Omental fat pad (tissue), 4 donors: ENCODE measurements around the gene LRRC71. TPM values are rescaled to one million over a fixed set of nuclear protein-coding genes. Genes with fewer than 3 reads are reported as not detected.

Source experiments
- ATAC-seq: fragments of 150-250 bp; one replicate; pipeline ENCODE4 v1.9.1; 2016; ENCODE audit warnings: mild to moderate bottlenecking, moderate library complexity; ENCODE audit not compliant: low FRiP score
- DNase-seq: peaks from one replicate; pipeline ENCODE4 v3.0.0-alpha.2; 2019; ENCODE audit warnings: low spot score
- total RNA-seq, 4 donors: library from RNA; depleted of rRNA; stranded (reverse); fragments of >200 nt; gene quantifications; one replicate each; pipeline ENCODE4 v1.1.0, GENCODE V29; 2016
- TF ChIP-seq, protein P1 (sequence below), 3 donors: fragments of 450-650 bp; IDR thresholded peaks; one replicate each; pipeline ENCODE4 v1.5.1; 2016 to 2017; ENCODE audit warnings: antibody characterized with exemption in 3 of 3, mild to moderate bottlenecking in 3 of 3, moderate library complexity in 2 of 3

The LRRC71 gene
- total RNA-seq: not detected

DNA sequence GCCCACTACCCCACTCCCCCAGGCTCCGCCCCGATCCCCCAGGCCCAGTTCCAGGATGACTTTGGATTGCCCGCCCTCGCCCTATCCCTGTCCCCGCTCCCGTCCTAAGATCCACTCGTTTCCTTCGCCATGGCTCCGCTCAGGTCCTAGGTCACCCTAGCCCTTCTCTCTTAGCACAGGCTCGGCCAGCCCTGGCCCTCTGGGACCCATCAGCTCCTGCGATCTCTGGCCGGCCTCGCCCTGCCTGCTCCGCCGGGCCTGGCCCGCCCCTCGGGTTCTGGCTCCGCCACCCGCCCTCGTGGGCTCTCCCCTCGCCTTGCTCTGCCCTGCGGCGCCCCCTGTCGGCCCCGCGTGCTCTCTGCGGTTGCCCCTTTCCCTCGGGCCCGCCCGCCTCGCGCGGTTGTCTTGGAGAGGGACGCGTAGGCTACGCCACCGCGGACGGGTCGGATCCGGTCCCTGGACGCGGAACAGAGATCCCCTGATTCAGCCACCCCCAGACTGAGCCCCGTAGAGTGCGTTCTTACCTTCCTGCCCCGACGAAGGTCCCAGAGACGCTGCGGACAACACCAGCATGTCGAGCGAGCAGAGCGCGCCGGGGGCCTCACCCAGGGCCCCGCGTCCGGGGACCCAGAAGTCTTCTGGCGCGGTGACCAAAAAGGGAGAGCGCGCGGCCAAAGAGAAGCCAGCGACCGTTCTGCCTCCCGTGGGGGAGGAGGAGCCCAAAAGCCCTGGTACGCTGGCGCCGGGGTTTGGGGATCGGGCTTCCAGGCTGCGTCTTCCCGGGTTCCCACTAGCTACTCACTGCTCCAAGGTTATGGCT, at the start of gene LRRC71:
Gene LRRC71 (plus strand): TSS at position 400 of the 820 bp plus-strand sequence. CDS start 172 bp downstream, at position 572.
- ATAC-seq (peak; percentile 69), DNase-seq (peak; percentile 43)
- TF ChIP-seq, protein P1, sequence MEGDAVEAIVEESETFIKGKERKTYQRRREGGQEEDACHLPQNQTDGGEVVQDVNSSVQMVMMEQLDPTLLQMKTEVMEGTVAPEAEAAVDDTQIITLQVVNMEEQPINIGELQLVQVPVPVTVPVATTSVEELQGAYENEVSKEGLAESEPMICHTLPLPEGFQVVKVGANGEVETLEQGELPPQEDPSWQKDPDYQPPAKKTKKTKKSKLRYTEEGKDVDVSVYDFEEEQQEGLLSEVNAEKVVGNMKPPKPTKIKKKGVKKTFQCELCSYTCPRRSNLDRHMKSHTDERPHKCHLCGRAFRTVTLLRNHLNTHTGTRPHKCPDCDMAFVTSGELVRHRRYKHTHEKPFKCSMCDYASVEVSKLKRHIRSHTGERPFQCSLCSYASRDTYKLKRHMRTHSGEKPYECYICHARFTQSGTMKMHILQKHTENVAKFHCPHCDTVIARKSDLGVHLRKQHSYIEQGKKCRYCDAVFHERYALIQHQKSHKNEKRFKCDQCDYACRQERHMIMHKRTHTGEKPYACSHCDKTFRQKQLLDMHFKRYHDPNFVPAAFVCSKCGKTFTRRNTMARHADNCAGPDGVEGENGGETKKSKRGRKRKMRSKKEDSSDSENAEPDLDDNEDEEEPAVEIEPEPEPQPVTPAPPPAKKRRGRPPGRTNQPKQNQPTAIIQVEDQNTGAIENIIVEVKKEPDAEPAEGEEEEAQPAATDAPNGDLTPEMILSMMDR (IDR thresholded peaks at IDR 0.05): peak in 1 of 3 donors; percentile 47

DNA sequence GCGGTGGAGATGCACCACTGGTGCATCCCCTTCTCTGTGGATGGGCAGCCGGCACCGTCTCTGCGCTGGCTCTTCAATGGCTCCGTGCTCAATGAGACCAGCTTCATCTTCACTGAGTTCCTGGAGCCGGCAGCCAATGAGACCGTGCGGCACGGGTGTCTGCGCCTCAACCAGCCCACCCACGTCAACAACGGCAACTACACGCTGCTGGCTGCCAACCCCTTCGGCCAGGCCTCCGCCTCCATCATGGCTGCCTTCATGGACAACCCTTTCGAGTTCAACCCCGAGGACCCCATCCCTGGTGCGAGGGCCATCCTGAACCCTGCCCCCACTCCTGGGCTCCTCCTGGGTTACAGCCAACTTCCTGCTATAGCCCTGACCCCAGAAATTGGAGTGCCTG, 46.8 kb upstream of the LRRC71 start:
- TF ChIP-seq, protein P1 (IDR thresholded peaks at IDR 0.05): no peak
- ATAC-seq: no peak
- no peak for DNase-seq

DNA sequence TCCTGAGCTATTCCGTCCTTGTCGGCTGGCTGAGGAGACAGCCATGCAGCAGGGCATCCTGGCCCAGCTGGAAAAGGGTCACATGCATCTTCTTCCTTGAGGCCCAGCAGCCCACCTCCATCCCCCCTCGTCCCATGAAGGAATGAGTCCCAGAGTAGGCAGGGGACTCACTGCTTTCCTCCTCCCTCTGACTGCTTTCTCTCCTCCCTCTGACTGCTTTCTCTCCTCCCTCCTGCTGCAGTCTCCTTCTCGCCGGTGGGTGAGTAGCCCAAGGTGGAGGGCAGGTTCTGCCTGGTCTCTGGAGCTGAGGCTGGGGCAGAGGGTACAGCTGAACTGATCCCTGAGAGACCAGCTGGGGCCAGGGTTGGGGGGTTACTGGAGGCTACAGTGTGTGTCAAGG, 46.3 kb upstream of the LRRC71 start:
- no peak for ATAC-seq
- TF ChIP-seq, protein P1 (IDR thresholded peaks at IDR 0.05): no peak

DNA sequence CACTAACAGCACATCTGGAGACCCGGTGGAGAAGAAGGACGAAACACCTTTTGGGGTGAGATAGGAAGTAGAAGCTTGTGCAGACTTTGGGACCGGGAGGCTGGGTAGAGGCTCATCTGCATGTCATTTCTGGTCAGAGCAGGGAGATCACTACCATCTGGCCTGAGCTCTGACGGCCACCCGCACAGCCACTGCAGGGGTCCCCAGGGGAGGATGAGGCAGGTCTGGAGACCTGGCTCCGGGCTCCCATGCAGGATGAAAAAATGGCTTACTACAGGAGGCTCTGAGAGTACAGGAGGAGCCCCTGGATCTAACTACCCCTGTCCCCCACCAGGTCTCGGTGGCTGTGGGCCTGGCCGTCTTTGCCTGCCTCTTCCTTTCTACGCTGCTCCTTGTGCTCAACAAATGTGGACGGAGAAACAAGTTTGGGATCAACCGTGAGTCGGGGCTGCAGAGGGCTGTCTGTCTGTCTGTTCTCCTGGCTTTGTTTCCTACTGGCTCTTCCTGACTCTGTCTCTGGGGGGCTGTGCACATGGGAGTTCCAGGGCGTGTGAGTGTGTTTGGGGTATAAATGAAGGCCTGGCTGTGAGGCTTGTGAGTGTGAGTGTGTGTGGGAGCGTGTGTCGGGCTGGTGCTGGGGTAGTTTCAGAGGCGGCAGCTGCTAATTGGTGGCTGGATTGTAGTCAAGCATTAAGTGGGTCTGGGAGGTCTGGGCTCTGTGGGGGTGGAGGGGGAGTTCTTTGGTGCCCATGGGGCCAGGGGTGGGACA, 45.7 kb upstream of the LRRC71 start:
- TF ChIP-seq, protein P1 (IDR thresholded peaks at IDR 0.05): no peak
- ATAC-seq (no peak), DNase-seq (no peak)

More for the DNA sequence above, 46.3 kb upstream of the LRRC71 start:
- no peak for DNase-seq

DNA sequence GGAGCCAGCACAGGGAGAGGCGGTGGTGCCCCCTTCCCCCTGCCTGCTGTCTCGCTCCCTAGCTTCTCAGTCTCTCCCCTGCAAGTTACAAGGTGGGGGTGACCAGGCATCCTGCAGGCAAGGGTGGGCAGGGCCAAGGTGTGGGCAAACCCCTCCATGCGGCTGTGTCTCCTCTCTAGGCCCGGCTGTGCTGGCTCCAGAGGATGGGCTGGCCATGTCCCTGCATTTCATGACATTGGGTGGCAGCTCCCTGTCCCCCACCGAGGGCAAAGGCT, 45.2 kb upstream of the LRRC71 start:
- DNase-seq (no peak), ATAC-seq (no peak)
- TF ChIP-seq, protein P1 (IDR thresholded peaks at IDR 0.05): no peak

DNA sequence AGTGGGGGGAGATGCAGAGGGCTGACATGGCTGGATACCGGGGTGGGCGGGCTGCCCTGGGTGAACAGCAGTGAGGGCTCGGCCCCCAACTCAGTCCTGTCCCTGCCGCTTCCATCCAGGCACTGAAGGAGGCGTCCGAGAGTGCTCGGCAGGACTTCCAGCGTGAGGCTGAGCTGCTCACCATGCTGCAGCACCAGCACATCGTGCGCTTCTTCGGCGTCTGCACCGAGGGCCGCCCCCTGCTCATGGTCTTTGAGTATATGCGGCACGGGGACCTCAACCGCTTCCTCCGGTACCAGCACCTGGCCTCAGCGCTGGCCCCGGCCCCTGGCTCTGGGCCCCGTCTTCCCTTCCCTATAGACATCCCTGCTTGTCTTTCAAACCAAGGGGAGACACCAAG, 44.2 kb upstream of the LRRC71 start:
- ATAC-seq (no peak), DNase-seq (no peak)
- TF ChIP-seq, protein P1 (IDR thresholded peaks at IDR 0.05): no peak
